GM21381 (cell line): Measurements from ENCODE around the gene SVOPL.
"Not testable (repeated sequence)": the region's sequence is repeated elsewhere in the genome, so short reads cannot be mapped to it uniquely, and the experiment has no call there.

Experiments
- ATAC-seq: cut with Tn5 transposase; IDR thresholded peaks from one replicate; pipeline ENCODE4 v1.9.1; 2021; ENCODE audit warnings: mild to moderate bottlenecking, moderate library complexity; ENCODE audit not compliant: unreplicated experiment

The SVOPL gene

GRCh38 chr7:138705167-138705566, 4.0 kb upstream of the SVOPL start:
- ATAC-seq, result no peak

- no peak for ATAC-seq
Measured at GRCh38 chr7:138701537-138701923, 368 bp upstream of the SVOPL start.

DNA sequence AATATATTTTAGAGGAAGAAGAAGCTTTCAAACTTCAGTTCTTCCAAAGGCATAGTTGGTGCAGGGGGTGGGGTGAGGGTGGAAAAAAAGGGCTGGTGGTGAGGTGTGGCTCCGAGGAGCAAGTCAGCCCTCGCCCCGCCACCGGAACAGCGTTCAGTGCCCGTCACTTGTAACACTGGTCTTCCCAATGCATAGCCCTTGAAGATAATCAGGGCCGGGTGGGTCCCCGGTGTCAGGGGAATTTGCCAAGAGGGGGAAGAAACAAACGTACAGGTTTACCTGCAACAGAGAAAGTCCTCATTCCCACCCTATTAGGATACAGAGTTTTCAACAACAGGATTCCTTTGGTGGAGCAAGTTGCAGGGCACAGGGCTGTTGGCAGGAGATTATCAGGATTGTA, 1.5 kb downstream of the SVOPL start:
- ATAC-seq, result no peak

GRCh38 chr7:138698281-138698680, 2.9 kb downstream of the SVOPL start:
- no peak for ATAC-seq

- ATAC-seq, result no peak
Measured at GRCh38 chr7:138697535-138698182, 3.5 kb downstream of the SVOPL start.

GRCh38 chr7:138695776-138696175, 5.4 kb downstream of the SVOPL start:
- ATAC-seq, result not testable (repeated sequence)

DNA sequence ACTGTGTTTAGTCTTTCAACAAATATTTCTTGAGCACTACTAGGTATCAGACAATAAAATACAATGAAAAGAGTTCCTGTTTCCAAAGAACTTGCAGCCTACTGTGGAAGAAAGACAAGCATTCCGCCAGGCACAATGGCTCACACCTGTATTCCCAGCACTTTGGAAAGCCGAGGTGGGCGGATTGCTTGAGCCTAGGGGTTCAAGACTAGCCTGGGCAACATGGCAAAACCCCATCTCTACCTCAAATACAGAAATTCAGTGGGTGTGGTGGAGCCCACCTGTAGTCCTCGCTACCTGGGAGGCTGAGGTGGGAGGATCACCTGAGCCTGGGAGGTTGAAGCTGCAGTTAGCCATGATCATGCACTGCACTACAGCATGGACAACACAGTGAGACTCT, 6.1 kb downstream of the SVOPL start:
- no peak for ATAC-seq

GRCh38 chr7:138691178-138691577, 10.0 kb downstream of the SVOPL start:
- no peak for ATAC-seq

- ATAC-seq, result no peak
Measured at GRCh38 chr7:138690495-138690894, 10.7 kb downstream of the SVOPL start.

DNA sequence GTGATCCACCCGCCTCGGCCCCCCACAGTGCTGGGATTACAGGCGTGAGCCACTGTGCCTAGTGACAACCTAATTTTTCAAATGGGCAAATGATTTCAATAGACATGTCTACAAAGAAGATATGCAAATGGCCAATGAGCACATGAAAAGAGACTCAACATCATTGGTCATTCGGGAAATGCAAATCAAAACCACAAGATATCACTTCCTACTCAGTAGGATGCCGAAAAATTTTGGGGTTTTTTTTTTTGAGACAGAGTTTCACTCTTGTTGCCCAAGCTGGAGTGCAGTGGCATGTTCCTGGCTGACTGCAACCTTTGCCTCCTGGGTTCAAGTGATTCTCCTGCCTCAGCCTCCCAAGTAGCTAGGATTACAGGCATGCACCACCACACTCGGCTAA, 13.1 kb downstream of the SVOPL start:
- not testable (repeated sequence) for ATAC-seq

DNA sequence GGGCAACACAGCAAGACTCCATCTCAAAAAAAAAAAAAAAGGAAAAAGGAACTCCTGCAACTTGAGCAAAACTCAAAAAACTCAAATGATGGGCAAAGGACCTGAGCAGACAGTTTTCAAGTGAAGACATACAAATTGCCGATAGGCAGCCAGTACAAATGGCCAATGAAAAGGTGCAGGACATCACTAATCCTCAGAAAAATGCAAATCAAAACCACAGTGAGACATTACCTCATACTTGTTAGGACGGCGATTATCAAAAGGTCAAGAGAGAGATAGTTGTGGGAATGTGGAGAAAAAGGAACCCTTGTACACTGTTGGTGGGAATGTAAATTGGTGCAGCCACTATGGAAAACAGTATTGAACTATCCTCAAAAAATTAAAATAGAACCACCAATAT, 16.8 kb downstream of the SVOPL start:
- no peak for ATAC-seq

DNA sequence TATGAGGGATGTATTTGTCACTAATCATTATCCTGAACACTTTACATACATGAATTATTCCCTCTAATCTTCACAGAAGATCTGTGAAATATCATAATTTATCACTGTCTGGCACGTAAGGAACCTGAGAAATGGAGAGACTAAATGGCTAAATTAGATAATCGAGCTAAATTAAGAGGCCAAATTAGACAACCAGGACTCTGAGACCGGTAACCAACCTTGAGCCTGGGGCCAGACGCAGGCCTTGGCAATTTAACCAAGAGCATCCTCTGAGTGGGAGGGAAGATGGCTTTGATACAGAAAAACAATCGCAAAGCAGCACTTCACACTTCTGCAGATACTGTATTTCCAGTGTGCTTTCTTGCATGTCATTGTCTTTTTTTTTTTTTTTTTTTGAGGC, 21.4 kb downstream of the SVOPL start:
- ATAC-seq, result no peak

DNA sequence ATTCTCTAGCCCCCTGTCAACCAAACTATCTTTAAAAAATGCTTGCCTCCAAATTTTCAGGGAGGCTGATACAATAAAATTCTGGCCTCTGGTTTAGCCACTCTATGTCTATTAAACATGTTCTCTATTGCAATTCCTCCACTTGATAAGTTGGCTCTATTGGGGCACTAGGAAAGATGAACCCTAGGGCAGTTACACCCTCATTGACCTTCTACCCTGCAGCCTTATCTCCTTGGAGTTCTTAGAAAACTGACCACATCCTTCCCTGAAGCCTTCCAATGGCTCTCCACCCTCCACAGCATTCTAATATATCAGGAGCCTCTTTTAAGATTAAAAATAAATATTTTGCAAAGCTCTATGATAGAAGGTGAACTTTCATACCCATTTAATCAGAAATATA, 30.6 kb downstream of the SVOPL start:
- ATAC-seq, result no peak

DNA sequence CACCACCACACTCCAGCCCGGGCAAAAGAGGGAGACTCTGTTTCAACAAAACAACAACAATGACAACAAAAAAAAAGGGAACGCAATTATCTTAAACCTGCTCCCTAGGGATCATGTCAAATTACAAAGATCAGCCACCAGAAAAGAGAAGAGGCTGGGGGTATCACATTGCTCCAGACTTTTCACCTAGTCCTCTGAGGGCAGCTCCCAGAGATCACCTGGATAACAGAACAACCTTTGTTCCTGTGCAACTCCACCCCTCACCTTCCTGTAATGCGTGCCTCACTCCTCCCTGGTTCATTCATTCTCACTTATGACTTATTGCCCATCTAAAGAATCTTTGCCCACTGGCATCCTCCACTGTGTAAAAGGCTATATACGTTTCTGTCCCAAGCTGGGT, 31.8 kb downstream of the SVOPL start:
- ATAC-seq, result no peak

DNA sequence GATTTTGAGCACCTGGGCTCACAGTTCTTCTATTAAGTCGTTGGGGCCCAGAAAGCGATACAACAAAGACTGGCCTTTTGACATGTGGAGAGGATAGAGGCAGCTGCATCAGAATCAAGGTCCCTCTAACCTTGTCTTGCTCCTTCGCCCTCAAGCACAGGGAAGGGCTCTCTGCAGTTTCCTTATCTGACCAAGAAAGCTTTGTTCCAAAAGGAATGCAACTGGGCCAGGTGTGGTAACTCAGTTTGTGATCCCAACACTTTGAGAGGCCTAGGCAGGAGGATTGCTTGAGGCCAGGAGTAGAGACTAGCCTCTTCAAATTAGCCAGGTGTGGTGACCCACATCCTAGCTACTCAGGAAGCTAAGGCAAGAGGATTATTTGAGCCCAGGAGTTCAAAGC, 32.2 kb downstream of the SVOPL start:
- ATAC-seq, result no peak

GRCh38 chr7:138668229-138668596, 32.9 kb downstream of the SVOPL start:
- ATAC-seq, result no peak

GRCh38 chr7:138667535-138668228, 33.5 kb downstream of the SVOPL start:
- ATAC-seq, result no peak

GRCh38 chr7:138666385-138666784, 34.8 kb downstream of the SVOPL start:
- no peak for ATAC-seq

DNA sequence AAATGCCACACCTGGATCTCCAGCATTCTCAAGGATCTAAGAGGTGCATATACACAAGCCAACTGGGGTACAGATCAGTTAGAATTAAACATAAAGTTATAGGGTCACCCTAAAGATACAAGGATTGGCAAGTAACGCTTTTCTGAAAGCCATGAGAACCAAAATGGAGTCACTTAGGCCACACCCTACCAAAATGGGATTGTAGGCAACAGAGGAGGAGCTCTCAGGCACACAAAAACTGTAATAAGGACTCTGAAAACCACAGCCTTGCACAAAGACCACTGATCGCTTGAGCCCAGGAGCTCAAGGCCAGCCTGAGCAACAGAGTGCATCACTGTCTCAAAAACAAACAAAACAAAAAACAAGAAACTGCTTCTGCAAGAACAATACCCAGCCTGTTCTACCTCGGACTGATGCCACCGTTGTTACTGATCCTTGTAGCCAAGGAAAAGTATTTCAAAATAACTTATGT, 35.5 kb downstream of the SVOPL start:
- no peak for ATAC-seq

DNA sequence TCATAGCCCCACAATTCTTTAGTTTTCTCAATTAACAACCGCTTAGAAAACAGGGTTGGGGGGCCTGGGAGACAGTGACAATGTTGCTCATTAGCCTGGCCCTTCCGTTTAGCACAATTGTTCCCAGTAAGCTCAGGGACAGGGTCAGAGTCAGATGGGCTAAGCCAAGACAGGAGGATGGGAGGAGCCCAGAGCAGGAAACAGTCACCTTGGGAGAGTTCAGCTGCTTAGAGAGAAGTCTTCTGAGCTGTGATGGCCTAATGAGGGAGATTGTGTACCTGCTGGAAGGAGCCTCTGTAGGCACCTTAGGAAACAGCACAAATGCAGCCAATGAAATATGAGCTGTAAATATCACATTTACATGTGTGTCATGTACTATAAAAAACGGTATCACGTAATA, 35.9 kb downstream of the SVOPL start:
- ATAC-seq, result no peak

GRCh38 chr7:138663725-138664710, 37.1 kb downstream of the SVOPL start:
- ATAC-seq, result no peak

- ATAC-seq, result no peak
Measured at GRCh38 chr7:138662991-138663320, 38.2 kb downstream of the SVOPL start.
